Measurements from ENCODE around the gene ZBTB21.
"Not testable (repeated sequence)": the region's sequence is repeated elsewhere in the genome, so short reads cannot be mapped to it uniquely, and the experiment has no call there.

Gene ZBTB21

DNA sequence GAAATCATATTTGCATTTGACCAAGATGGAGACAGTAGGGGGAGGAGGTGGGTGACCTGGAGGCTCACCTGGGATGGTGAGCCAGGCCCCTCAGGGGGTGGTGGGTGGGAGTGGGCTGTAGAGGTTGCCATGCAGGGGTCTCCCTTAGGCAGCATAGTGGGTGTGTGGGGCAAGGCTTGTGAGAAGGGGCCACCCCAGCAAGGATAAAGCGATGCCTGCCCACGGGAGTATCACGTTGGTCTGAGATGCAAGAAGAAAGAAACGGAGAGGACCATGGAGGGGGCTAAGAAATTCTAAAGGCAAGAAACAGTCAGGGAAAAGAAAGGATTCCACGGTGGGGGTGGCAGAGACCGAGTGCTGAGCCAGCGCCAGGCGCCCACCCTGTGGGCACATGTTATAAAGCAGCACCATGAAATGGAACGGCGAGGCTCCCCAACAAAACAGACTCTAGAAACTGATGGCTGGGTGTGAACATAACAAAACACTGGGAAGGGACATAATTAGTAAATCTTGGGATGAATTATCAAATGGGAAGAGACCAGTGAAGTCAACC is 44.6 kb downstream of the ZBTB21 start:
- no peak for DNase-seq

DNA sequence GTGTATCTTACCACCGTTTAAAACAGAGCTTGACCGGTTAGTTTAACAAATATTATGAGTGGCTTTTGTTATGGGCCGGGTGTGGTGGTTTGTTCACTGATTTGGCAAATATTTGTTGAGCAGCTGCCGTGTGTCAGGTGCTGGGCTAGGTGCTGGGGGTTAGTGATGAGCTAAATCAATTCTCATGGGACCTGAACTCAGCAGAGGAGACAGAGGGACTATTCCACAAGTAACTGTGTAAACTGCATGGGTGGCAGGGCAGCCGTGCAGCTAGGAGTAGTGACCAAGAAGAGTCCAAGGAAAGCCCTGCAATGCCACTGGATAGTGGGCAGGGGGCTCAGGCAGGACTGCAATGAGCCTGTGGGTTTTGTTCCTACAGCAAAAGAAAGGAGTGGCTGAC is 45.1 kb downstream of the ZBTB21 start:
- DNase-seq, result no peak

DNA sequence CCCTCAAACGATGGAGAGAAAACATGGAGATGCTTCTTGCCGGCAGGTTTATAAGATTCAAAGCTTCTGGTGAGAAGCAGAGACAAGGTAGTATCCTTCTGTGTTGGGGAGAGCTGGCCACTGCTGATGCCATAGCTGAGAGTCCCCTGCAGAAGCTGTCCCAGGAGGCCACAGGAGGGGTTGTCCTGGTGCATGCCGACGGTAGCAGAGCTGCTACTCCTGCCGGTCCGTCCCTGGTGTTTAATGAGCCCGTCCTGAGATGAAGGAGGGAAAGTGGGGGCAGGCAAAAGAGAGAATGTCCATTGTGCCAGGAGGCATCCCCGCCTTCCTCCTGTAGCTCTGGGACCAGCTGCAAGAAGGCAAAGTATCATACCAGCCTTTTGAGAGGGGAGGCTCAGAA is 46.0 kb downstream of the ZBTB21 start:
- DNase-seq, result no peak

DNA sequence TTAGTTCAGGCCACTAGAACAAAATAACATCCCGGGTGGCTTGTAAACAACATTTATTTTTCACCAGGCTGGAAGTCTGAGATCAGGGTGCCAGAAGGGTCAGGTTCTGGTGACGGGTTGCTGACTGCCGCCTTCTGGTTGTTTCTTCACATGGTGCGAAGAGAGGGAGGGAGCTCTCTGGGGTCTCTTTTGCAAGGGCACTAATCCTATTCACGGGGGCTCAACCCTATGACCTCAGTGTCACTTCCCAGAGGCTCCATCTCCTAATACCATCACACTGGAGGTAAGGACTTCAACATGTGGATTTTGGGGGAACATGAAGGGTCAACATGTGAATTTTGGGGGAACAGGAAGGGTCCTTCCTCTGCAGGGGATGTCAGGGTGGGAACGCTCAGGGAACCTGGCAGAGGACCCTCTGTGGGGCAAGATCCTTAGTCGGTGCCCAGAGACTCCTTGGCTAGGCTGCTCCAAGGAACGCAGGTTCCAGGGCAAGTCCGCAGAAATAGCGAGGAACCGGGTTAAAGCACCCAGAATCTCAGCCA is 47.7 kb downstream of the ZBTB21 start:
- DNase-seq, result no peak

DNA sequence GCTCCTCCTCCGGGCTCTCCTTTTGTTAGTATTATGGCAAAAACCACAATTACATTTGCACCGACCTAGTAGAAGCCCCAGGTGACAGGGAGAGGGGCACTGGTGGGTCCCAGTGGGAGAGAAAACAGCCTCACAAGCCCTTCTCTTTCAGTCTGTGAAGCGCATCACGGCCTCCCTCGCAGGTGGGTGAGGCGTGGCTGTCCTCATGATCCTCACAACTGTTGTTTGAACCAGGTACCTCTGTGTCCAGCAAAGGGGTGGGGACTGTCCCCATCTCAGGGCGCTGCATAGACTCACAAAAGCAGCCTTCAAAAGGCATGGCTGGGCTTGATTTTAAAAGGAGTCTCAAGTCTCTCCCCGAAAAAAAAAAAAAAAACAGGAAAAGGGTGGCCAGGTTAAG is 48.4 kb downstream of the ZBTB21 start:
- no peak for DNase-seq

DNA sequence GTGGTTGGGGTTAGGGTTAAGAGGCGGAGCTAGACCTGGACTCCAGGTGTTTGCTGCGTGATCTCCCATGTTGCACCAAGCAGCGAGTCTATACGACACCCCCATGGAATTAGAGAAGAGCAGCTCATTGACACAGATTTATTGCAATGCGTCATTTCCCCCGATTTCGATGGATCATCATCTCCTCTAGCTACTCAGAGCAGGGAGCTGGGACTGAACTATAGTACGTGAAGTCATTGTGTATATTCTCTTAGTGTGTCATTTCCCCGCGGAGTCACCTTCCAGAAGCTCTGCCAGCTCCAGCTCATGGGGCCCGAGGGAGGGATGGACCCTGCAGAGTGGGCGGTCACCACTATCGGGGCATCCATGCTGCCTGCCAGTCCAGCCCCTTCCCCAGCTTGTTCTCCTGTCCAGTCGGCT is 48.9 kb downstream of the ZBTB21 start:
- no peak for DNase-seq

DNA sequence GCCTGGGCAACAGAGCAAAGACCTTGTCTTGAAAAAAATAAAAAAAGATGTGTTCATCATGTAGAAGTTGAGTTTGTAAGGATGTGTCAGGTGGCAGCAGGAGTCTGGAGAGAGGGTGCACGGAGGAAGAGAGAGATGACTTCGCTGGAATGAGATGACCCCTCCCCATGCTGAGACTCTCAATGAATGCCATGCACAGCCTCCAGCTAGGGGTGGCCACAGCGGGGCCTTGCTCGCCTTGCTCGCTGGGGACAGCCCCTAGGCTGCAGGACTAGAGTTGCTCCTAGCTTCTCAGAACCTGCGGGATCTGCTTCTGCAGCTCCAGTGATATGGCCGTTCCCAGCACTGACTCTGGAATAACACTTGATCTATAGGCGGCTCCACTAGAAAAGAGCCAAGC is 49.8 kb downstream of the ZBTB21 start:
- no peak for DNase-seq

DNA sequence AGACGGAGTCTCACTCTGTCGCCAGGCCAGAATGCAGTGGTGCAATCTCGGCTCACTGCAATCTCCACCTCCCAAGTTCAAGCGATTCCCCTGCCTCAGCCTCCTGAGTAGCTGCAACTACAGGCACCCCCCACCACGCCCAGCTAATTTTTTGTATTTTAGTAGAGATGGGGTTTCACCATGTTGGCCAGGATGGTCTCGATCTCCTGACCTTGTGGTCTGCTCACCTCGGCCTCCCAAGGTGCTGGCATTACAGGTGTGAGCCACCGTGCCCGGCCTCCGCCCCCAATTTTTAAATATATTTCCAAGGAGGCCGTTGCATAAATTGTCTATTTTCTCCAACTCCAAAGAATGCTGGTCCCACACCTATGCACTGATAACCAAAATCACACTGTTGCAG is 50.5 kb downstream of the ZBTB21 start:
- not testable (repeated sequence) for DNase-seq

DNA sequence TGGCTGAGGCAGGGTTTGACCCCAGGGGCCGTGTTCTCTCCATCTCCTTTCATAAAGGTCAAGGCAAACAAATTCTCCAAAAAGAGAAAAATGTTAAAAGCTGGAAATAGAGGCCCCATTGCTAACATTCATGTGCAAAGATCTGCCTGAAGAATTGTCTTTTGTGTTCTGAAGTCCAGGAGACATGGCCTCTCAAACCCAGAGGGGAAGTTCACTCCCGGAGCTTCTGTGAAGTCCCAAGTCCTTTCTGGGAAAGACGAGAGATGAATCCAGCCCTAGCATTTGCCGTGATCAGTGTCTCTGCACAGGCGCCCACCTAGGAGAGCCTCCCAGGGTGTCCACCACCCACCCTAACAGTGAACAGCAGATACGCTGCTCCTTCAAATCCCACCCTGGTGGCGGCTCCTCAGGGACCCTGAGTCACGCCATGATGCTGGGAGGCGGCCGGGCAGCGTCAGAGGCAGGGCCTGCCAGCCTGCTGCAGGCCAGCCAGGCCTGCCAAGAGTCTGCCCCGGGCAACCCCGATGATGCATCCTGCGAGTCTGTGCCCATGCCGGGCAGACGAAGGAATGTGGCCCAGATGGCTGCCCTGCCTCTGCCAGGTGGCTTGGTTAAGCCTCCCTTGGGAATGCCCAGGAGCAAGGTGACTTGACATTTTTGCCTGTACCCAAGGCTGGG is 51.1 kb downstream of the ZBTB21 start:
- DNase-seq, result no peak

DNA sequence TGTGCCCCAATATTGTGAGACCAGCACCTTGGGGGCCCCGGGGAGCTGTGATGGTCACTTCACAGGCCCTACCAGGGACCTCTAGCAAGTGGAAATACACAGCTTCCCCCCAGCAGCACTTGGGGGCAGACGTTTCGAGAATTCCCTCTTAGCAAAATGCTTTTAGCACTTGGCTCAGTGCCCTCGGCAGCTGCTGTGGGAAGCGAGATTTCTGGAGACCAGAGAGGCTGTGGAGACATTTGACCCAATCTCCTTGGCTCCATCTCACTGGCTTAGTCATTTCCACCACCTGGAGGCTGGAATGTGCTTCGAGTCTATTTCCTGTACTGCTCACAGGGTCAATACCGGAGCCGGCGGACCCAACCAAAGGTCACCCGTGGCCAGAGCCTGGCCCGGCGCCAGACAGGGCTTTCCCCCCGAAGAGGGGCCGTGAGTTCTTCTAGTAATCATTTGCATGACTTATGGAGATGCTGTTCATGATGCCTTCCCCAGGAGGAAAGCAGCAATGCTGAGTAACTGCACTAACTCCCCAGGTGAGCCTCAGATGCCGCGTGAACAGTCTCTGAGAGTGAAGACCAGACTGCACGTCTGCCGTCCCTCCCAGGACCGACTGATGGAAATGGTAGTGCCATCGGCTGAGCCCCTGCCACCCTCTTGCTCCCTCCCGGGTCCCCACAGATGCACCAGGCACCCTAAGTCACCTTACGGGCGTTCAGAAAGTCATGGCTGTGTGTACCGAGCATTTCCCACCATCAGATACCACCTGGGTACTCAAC is 52.0 kb downstream of the ZBTB21 start:
- DNase-seq, result no peak

DNA sequence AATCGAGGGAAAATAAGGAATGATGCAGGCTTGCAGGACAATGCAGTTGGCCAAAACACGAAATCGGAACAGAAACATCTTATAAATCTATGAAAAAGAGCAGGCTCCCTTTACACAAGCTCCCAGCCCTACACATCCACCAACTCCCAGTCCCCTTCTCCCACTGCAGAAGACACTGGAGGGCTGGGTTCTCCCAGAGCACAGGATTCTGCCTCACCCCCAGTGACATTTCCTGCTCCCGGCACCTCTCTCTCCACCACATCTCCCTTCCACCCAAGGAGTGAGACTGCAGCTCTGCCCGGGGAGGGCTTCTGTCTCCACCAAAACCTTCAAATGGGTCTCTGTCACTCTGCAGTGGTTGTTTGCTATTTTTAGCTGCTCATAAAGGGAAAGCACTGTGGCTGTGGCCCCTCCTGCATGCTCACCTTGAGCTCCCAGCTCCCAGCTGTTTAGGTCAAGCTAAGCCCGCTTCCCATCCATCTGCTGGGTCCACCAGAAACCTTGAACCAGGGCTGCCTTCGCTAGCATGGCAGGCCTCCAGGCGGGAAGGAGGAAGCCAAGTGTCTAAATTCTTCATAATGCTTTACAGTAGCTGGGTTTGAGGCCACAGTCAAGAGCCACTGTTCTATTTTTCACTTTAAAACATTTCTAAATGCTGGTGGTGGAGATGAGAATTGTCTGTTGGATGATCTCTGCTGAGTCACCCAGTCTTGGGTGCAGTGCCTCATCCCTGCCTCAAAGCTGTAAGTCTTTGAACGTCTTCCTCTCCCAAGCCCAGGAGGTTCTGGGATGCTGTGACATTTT is 53.0 kb downstream of the ZBTB21 start:
- no peak for DNase-seq

DNA sequence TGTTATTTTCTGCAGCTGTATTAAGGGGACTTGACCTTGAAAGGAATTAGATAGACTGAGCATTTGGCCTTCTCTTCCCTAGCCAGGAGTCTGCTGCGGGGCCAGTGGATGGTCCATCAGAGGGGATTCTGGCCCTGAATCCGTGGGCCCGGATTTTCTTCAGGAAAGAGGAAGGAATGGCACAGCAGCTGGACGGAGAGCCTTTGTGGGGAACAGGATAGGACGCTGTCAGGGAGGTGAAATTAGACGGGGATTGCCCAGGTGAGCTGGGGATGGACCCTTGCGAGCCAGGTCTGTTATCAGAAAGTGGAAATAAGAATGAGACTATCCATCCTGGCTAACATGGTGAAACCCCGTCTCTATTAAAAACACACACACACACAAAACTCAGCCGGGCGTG is 54.6 kb downstream of the ZBTB21 start:
- no peak for DNase-seq

DNA sequence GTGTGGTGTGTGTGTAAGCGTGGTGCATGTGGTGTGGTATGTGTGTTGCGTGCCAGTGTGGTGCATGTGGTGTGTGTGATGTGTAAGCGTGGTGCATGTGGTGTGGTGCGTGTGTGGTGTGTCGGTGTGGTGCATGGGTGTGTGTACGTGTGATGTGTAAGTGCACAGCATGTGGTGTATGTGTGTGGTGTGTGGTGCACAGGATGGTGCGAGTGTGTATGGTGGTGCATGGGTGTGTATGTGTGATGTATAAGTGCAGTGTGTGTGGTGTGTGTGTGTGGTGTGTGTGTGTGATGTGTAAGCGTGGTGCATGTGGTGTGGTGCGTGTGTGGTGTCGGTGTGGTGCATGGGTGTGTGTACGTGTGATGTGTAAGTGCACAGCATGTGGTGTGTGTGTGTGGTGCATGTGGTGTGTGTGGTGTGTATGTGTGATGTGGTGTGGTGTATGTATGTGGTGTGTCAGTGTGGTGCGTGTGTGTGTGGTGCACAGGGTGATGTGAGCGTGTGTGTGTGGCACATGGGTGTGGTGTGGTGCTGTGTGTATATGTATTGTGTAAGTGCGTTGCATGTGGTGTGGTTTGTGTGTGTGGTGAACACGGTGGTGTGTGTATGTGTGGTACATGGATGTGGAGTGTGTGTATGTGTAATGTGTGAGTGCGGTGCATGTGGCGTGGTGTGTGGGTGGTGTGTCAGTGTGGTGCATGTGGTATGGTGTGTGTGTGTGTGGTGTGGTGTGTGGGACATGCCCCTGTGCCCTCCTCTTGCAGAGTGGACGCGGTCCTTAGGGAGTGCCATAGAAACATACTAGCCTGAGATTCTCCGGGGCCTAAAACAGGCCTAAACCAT is 55.3 kb downstream of the ZBTB21 start:
- DNase-seq, result no peak

DNA sequence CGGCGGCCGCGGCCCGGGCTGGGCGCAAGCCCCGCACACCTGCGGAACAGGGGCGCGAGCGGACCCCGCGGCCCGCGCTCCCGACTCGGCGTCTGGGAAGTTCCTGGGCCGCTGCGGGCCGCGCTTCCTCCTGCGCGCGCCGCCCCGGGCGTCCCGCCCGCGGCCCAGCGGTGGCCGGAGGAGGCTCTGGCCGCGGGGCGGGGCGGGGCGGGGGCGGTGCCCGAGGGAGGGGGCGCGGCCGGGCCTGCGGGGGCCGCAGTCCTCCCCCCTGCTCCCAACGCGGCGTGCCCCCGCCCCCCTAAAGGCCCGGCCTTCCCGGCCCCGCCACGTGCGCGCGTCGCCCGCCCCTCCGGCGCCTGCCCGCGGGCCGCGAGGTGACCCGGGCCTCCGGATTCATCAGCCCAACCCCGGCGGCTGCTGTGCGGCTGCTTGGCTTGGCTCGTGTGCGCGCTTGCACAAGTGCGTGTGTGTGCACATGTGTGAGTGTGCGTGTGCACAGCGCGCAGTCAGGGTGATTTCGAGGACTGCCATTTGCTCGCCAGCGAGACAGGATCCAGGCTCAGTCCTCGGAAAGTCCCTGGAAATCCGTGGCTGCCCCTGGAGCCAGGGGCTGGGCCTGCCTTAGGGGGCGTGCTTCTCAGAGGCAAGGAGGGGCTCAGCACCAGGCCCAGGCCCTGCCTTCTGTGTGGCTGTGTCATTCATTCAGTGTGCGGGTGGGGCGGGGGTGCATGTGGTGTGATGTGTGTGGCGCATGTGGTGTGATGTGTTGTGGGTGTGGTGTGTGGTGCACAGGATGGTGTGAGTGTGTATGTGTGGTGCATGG is 56.1 kb downstream of the ZBTB21 start, which contains the start of gene C2CD2:
C2CD2 (minus strand) TSS at position 188 of the 823 bp plus-strand sequence. CDS start 370 bp downstream, outside the sequence.
- DNase-seq, result no peak

DNA sequence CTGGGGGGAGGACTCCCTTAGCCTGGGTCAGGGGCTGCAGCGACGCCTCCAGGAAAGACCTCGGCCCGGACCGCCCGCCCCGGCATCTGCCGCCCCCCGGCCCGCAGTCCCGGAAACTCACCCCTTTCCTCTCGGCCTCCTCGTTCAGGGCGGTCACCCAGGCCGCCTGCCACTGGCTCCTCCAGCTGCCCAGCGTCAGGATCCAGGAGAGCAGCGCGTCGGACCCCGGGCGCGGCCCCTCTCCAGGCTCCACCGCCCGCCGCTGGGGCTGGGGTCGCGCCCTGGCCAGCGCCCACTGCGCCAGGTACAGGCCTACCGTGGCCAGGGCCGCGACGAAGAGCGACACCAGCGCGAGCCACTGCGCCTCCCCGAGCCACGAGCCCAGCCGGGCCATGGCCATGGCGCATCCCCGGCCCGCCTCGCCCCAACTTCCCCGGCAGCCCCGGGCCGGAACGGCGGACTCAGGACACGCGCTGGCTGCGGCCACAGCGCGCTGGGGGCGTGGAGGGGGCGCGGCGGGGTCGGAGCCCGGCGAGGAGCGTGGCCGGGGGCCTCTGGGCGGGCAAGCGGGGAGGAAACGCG is 56.8 kb downstream of the ZBTB21 start:
- no peak for DNase-seq

DNA sequence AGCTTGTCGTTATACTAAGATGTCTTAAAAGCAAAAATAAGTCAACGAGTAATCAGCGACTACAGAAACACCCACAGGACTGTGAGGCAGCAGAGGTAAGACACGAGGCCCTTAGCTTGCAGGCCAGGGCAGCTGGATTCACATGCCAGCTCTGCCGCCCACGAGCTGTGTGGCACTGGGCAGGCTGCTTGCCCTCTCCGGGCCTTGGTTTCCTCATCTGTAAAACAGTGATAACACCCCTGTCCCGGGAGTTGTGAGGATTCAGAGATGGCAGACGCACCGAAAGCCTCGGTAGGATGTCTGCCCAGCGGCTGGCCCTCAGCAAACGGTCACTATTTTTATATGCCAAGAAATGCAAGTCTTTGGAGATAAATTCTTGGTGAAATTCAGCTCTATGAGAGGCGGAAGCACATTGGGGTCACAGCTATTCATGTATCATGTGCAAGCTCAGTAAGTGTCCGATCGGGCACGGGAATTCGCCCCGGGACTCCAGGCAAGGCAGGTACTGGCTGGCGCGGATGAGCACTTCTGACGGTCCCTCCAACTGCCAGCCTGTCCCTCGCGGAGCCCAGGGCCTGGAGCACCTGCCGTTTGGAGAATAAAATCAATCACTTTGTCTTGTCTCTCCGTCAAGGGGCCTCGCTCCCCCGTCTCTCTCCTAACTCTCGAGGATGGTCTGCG is 57.5 kb downstream of the ZBTB21 start:
- no peak for DNase-seq

DNA sequence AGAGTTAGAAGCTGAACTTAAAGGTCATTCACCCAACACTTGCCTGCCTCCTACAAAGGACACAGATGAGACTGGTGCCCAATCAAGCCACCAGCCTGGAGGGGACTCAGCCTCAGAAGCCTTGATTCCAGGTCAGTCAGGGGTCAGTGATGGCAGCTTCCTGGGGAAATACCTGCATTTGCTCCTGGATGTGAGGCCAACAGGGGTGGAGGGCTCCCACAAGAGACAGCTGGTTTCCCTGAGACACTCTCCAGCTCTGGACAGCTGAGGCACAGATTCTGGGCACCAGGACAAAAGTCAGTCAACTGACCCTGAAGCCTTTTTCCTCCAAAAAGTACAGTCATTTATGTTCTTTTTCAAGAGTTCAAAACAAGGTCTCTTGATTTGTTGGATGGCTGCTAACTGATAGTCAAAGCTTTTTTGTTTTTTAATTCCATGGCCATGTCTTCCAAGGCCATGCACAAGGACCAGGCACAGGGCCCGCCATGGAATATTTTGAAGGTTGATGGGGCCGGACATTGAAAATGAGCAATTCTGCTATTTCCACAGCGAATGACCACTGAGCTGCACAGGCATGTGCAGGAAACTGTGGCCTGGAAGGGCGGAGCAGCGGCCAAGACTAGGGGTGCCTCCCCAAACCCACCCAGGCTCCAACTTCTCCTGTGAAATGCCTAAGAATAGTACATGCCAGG is 58.1 kb downstream of the ZBTB21 start:
- no peak for DNase-seq

DNA sequence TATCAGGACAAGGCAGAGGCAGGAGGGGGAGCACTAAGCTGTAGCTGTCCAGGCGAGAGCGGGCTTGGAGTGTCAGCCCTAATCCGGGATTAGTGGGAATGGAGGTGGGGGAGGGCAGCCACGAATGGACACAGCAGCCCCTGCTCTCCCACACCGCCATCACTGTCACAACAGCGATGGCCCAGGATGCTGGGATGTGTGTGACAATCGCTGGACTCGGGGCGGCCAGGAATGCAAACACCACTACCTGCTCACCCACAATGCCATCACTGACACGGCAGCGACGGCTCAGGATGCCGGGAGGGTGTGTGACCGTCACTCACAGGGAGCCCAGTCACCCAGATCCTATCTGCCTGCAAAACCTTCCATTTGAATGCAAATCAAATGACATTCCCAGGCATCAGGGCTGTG is 59.2 kb downstream of the ZBTB21 start:
- no peak for DNase-seq

DNA sequence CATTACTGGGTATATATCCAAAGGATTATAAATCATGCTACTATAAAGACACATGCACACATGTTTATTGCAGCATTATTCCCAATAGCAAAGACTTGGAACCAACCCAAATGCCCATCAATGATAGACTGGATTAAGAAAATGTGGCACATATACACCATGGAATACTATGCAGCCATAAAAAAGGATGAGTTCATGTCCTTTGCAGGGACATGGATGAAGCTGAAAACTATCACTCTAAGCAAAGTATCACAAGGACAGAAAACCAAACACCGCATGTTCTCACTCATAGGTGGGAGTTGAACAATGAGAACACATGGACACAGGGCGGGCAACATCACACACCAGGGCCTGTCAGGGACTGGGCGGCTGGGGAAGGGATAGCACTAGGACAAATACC is 60.5 kb downstream of the ZBTB21 start:
- not testable (repeated sequence) for DNase-seq

Measured in activated CD4-positive, alpha-beta T cell treated with anti-CD3 and anti-CD28 coated beads for 1 hour (primary cell).